ENCODE measurements around the gene SMIM10L2A. TPM values are rescaled to one million over a fixed set of nuclear protein-coding genes. Genes with fewer than 3 reads are reported as not detected.
"Not testable (repeated sequence)": the region's sequence is repeated elsewhere in the genome, so short reads cannot be mapped to it uniquely, and the experiment has no call there.

Gene SMIM10L2A
- total RNA-seq, 1 experiment from 2014 or later: 1.3 TPM

- DNase-seq (ENCODE audit: low read depth): no peak
- in situ Hi-C loops (cut with HindIII; ENCODE audit: low pct_unique_long_range_greater_than_20kb, low sequenced_read_pairs): no loop called here
Measured at GRCh38 chrX:135436966-135437866, 15.5 kb downstream of the SMIM10L2A start.

- in situ Hi-C loops (cut with HindIII; ENCODE audit: low pct_unique_long_range_greater_than_20kb, low sequenced_read_pairs): no loop called here
- DNase-seq (ENCODE audit: low read depth): no peak
Measured at GRCh38 chrX:135437867-135438733, 16.4 kb downstream of the SMIM10L2A start.

- no peak for DNase-seq (ENCODE audit: low read depth)
- in situ Hi-C loops (cut with HindIII; ENCODE audit: low pct_unique_long_range_greater_than_20kb, low sequenced_read_pairs): no loop called here
Measured at GRCh38 chrX:135438734-135439043, 16.9 kb downstream of the SMIM10L2A start.

GRCh38 chrX:135449637-135450550 lies 28.1 kb downstream of the SMIM10L2A start:
- no peak for DNase-seq (ENCODE audit: low read depth)
- in situ Hi-C loops (cut with HindIII; ENCODE audit: low pct_unique_long_range_greater_than_20kb, low sequenced_read_pairs): no loop called here

- in situ Hi-C loops (cut with HindIII; ENCODE audit: low pct_unique_long_range_greater_than_20kb, low sequenced_read_pairs): no loop called here
- DNase-seq (ENCODE audit: low read depth): no peak
Measured at GRCh38 chrX:135453381-135453780, 31.6 kb downstream of the SMIM10L2A start.

- in situ Hi-C loops (cut with HindIII; ENCODE audit: low pct_unique_long_range_greater_than_20kb, low sequenced_read_pairs): no loop called here
- DNase-seq (ENCODE audit: low read depth): no peak
Measured at GRCh38 chrX:135454816-135455215, 33.1 kb downstream of the SMIM10L2A start.

GRCh38 chrX:135461756-135462155 lies 40.0 kb downstream of the SMIM10L2A start:
- DNase-seq (ENCODE audit: low read depth); in situ Hi-C loops (cut with HindIII; ENCODE audit: low pct_unique_long_range_greater_than_20kb, low sequenced_read_pairs): not testable (repeated sequence)

- in situ Hi-C loops (cut with HindIII; ENCODE audit: low pct_unique_long_range_greater_than_20kb, low sequenced_read_pairs): no loop called here
- no peak for DNase-seq (ENCODE audit: low read depth)
Measured at GRCh38 chrX:135463937-135464336, 42.2 kb downstream of the SMIM10L2A start.

- DNase-seq (ENCODE audit: low read depth): no peak
- in situ Hi-C loops (cut with HindIII; ENCODE audit: low pct_unique_long_range_greater_than_20kb, low sequenced_read_pairs): no loop called here
Measured at GRCh38 chrX:135476378-135476777, 54.6 kb downstream of the SMIM10L2A start.

GRCh38 chrX:135477576-135477975 lies 55.8 kb downstream of the SMIM10L2A start:
- in situ Hi-C loops (cut with HindIII; ENCODE audit: low pct_unique_long_range_greater_than_20kb, low sequenced_read_pairs): no loop called here

More at GRCh38 chrX:135477576-135477975, 55.8 kb downstream of the SMIM10L2A start:
- DNase-seq (ENCODE audit: low read depth): peak; percentile 54

Other genes starting within 250 kb of the SMIM10L2A start
- gene ETDA, start 169.9 kb upstream of the SMIM10L2A start, total RNA-seq (2014; rRNA removed; shearing (Covaris generic); ENCODE audit: low replicate concordance): not detected in 2 replicates
- not detected in 2 replicates for gene ETDC, start 112.5 kb upstream of the SMIM10L2A start, total RNA-seq (2014; rRNA removed; shearing (Covaris generic); ENCODE audit: low replicate concordance)
- gene ZNF75D, start 77.8 kb upstream of the SMIM10L2A start, total RNA-seq (2014; rRNA removed; shearing (Covaris generic); ENCODE audit: low replicate concordance): 2.6 and 3.3 TPM in 2 replicates
- 1.5 and 1.8 TPM in 2 replicates for gene ZNF449, start 77.1 kb upstream of the SMIM10L2A start, total RNA-seq (2014; rRNA removed; shearing (Covaris generic); ENCODE audit: low replicate concordance)
- 3.7 and 7.7 TPM in 2 replicates for gene INTS6L, start 98.7 kb downstream of the SMIM10L2A start, total RNA-seq (2014; rRNA removed; shearing (Covaris generic); ENCODE audit: low replicate concordance)

All from Caki2 (cell line).